Stomach (tissue), 4 donors: ENCODE results near the gene ZNF526.

Source experiments
- CTCF ChIP-seq, 7 experiments: fragments of 450-650 bp in 4 of 7; fragments of 200-600 bp in 3 of 7; sonication (generic) in 3 of 7; IDR thresholded peaks; one replicate each; pipeline ENCODE4 v1.5.1; 2016 to 2019; ENCODE audit warnings: antibody characterized with exemption in 7 of 7, control low read depth in 2 of 7, mild to moderate bottlenecking in 1 of 7
- POLR2A ChIP-seq, 4 donors: fragments of 450-650 bp; IDR thresholded peaks; one replicate each; pipeline ENCODE4 v1.6.1; 2016; ENCODE audit warnings: antibody characterized with exemption in 4 of 4, control low read depth in 2 of 4, mild to moderate bottlenecking in 1 of 4, moderate library complexity in 1 of 4
- POLR2AphosphoS5 ChIP-seq, 3 donors: sonication (generic); formaldehyde crosslinking; IDR thresholded peaks; one replicate each; pipeline ENCODE4 v1.6.1; 2016; ENCODE audit warnings: antibody characterized with exemption in 3 of 3

DNA sequence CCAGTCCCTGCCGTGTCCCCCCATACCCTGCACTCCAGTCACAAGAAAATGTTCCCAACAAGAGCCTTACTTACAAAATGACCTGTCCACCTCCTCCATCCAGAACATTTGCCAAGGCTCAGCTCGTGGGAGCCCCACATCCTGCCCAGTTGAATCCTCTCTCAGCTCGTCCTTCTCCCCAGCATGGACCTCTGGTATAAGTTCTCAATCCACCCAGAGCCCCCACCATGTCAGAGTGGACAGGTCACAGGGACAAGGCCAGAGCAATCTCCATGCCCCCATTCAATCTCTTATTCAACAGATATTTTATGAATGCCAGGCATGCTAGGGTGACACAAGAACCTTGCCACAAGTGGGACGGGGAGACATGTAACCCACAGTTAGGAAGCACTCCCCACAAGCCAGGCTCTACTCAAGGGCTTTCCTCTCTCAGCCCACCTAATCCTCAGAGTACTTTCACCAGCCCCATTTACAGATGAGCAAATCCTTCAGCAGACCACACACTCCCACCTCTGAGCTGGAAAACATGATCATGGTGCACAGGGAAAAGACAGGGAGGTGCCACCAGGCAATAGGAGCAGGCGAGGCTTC, 17.7 kb upstream of the ZNF526 start:
- TF ChIP-seq POLR2AphosphoS5 (IDR thresholded peaks at IDR 0.05) (no peak), CTCF (IDR thresholded peaks at IDR 0.05) (no peak), POLR2A (IDR thresholded peaks at IDR 0.05) (no peak)
